SK-N-SH (cell line): ENCODE results near the gene TSPYL4.

Experiments
- JUND ChIP-seq: IDR thresholded peaks from 2 replicates; pipeline ENCODE4 v1.4.0; 2012
- MEF2A ChIP-seq: IDR thresholded peaks from 2 replicates; pipeline ENCODE4 v1.4.0; 2012; ENCODE audit warnings: low read depth, borderline replicate concordance
- RFX5 ChIP-seq: IDR thresholded peaks from 2 replicates; pipeline ENCODE4 v1.6.1; 2012; ENCODE audit warnings: mild to moderate bottlenecking, improper control_type of control experiment, low read length
- SMC3 ChIP-seq: IDR thresholded peaks from 2 replicates; pipeline ENCODE4 v1.6.1; 2012; ENCODE audit warnings: low read depth, low read length, improper control_type of control experiment
- TAF1 ChIP-seq: IDR thresholded peaks from 2 replicates; pipeline ENCODE4 v1.6.1; 2012; ENCODE audit warnings: low read depth, mild to moderate bottlenecking, low read length, moderate library complexity, borderline replicate concordance
- TEAD4 ChIP-seq: IDR thresholded peaks from 2 replicates; pipeline ENCODE4 v1.4.0; 2012; ENCODE audit warnings: mild to moderate bottlenecking, borderline replicate concordance; ENCODE audit not compliant: insufficient read depth
- TF ChIP-seq, protein P1 (sequence below): IDR thresholded peaks from 2 replicates; pipeline ENCODE4; 2012
- TF ChIP-seq, protein P2 (sequence below): fragments of 200-600 bp; sonication (generic); IDR thresholded peaks from 2 replicates; pipeline ENCODE4 v1.6.1; 2017; ENCODE audit warnings: antibody characterized with exemption, mild to moderate bottlenecking, moderate library complexity

DNA sequence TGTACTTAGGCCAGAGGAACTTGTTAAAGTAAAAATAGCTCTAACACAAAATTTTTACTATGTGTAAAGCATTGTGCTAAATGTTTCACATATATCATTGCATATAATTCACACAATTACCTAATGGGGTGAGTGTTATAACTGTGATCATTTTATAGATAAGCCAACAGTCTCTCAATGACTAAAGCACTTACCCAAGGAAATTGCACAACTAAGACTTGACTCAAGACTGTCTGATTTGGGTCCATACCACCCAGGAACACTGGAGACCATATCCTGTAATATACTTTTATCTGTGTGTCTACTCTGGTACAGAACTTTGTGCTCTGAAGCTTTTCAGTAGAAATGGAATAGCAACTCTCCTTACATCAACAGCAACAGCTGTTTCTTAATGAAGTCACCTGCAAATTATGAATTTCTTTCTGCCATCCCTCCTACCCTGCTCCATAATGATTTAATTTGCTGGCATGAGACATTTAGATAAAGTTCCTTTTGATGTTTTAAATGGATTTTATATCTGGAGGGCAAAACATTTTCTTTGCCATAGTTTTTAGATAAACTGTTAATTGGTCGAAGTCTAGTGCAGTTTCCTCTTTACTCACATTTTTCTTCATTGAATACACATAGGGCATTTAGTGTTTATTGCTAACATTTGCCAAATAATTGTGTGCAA, 47.5 kb downstream of the TSPYL4 start:
- TF ChIP-seq TEAD4 = no peak
- TF ChIP-seq, protein P1, sequence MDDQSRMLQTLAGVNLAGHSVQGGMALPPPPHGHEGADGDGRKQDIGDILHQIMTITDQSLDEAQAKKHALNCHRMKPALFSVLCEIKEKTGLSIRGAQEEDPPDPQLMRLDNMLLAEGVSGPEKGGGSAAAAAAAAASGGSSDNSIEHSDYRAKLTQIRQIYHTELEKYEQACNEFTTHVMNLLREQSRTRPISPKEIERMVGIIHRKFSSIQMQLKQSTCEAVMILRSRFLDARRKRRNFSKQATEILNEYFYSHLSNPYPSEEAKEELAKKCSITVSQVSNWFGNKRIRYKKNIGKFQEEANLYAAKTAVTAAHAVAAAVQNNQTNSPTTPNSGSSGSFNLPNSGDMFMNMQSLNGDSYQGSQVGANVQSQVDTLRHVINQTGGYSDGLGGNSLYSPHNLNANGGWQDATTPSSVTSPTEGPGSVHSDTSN = no peak
- no peak for TF ChIP-seq JUND
- TF ChIP-seq, protein P2, sequence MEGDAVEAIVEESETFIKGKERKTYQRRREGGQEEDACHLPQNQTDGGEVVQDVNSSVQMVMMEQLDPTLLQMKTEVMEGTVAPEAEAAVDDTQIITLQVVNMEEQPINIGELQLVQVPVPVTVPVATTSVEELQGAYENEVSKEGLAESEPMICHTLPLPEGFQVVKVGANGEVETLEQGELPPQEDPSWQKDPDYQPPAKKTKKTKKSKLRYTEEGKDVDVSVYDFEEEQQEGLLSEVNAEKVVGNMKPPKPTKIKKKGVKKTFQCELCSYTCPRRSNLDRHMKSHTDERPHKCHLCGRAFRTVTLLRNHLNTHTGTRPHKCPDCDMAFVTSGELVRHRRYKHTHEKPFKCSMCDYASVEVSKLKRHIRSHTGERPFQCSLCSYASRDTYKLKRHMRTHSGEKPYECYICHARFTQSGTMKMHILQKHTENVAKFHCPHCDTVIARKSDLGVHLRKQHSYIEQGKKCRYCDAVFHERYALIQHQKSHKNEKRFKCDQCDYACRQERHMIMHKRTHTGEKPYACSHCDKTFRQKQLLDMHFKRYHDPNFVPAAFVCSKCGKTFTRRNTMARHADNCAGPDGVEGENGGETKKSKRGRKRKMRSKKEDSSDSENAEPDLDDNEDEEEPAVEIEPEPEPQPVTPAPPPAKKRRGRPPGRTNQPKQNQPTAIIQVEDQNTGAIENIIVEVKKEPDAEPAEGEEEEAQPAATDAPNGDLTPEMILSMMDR = no peak
- no peak for TF ChIP-seq SMC3
- no peak for TF ChIP-seq RFX5
- TF ChIP-seq TAF1 = no peak
- no peak for TF ChIP-seq MEF2A
